HepG2 (cell line): ENCODE measurements around the gene HNRNPF. TPM values are rescaled to one million over a fixed set of nuclear protein-coding genes. Genes with fewer than 3 reads are reported as not detected.
A peak's percentile ranks its signal among the peaks of the same experiment; 100 is the strongest.

Source experiments
- ARID3A ChIP-seq: IDR thresholded peaks from 2 replicates; pipeline ENCODE4 v1.6.1; 2012; ENCODE audit warnings: low read depth, low read length, improper control_type of control experiment
- ATF2 ChIP-seq: sonication (generic); formaldehyde crosslinking; IDR thresholded peaks from 2 replicates; pipeline ENCODE4 v1.4.0; 2020; ENCODE audit warnings: missing genetic modification reagents
- CSRNP1 ChIP-seq: sonication (generic); formaldehyde crosslinking; IDR thresholded peaks from 2 replicates; pipeline ENCODE4 v1.8.1; 2023; ENCODE audit warnings: mild to moderate bottlenecking, missing genetic modification reagents
- ESRRA ChIP-seq: sonication (generic); formaldehyde crosslinking; IDR thresholded peaks from 2 replicates; pipeline ENCODE4 v1.5.1; 2020; ENCODE audit warnings: mild to moderate bottlenecking, low read depth, missing genetic modification reagents
- HMG20B ChIP-seq: conservative IDR thresholded peaks from 2 replicates; pipeline ENCODE4 v1.6.1; 2016; ENCODE audit warnings: missing genetic modification reagents, missing compliant biosample characterization
- MLXIP ChIP-seq: sonication (generic); formaldehyde crosslinking; IDR thresholded peaks from 2 replicates; pipeline ENCODE4 v1.9.0; 2021; ENCODE audit warnings: missing genetic modification reagents, borderline replicate concordance
- MZF1 ChIP-seq: sonication (generic); formaldehyde crosslinking; IDR thresholded peaks from 2 replicates; pipeline ENCODE4 v1.8.1; 2023; ENCODE audit warnings: mild to moderate bottlenecking, missing genetic modification reagents, borderline replicate concordance
- RFXAP ChIP-seq: sonication (generic); formaldehyde crosslinking; IDR thresholded peaks from 2 replicates; pipeline ENCODE4 v1.4.0; 2020; ENCODE audit warnings: missing genetic modification reagents, borderline replicate concordance
- SRSF9 ChIP-seq: fragments of 200-400 bp; formaldehyde crosslinking; IDR thresholded peaks from 2 replicates; pipeline ENCODE4 v1.6.1; 2018; ENCODE audit warnings: borderline replicate concordance, mild to moderate bottlenecking, low read depth, low read length; ENCODE audit not compliant: insufficient read depth, poor library complexity, severe bottlenecking
- ZNF407 ChIP-seq: sonication (generic); formaldehyde crosslinking; IDR thresholded peaks from one replicate; pipeline ENCODE4 v1.5.1; 2020; ENCODE audit warnings: mild to moderate bottlenecking, missing genetic modification reagents; ENCODE audit errors: not compliant biosample characterization
- ZNF776 ChIP-seq: sonication (generic); formaldehyde crosslinking; IDR thresholded peaks from 2 replicates; pipeline ENCODE4 v1.4.0; 2020; ENCODE audit warnings: mild to moderate bottlenecking, missing genetic modification reagents
- polyA plus RNA-seq, 8 experiments: library from polyadenylated mRNA; depleted of rRNA in 3 of 8; stranded (reverse) in 7 of 8; unstranded in 1 of 8; fragments of >200 nt; fragmentation: Illumina TruSeq in 4 of 8; extraction: Trizol in 4 of 8; gene quantifications; 2 replicates each; pipeline versions ENCODE4 v1.2.1 to v1.2.3, GENCODE V29; 2011 to 2016; ENCODE audit warnings: low read depth in 4 of 8, missing spikeins in 1 of 8, mixed read lengths in 1 of 8; ENCODE audit not compliant: insufficient read depth in 1 of 8
- total RNA-seq, 5 experiments: library from RNA; depleted of rRNA; stranded (reverse); fragments of >200 nt; fragmentation: Illumina TruSeq; extraction: Trizol; gene quantifications; 2 replicates each; pipeline ENCODE4 v1.2.3, GENCODE V29; 2016; ENCODE audit warnings: low read depth in 1 of 5

Gene HNRNPF
- total and polyA plus RNA-seq, 2 of the 13 experiments (the other 11 are each of a cell fraction or from before 2014, with no cell fraction given), result 166 to 308 TPM

GRCh38 chr10:43396928-43397624, 11.9 kb downstream of the HNRNPF start (continued):
- TF ChIP-seq ARID3A (no peak), ATF2 (peak; percentile 64), MLXIP (peak; percentile 44; the same call in 1 of the 2 replicates), CSRNP1 (CRISPR knock-in tag) (peak; percentile 89; the same call in 1 of the 2 replicates), RFXAP (CRISPR knock-in tag) (peak; percentile 87), MZF1 (CRISPR knock-in tag) (peak; percentile 55; the same call in 1 of the 2 replicates), SRSF9 (no peak), ZNF407 (CRISPR knock-in tag) (no peak), HMG20B (peak; percentile 54), ESRRA (no peak; the same call in 1 of the 2 replicates), ZNF776 (CRISPR knock-in tag) (no peak; the same call in 1 of the 2 replicates)
